CD4-positive, alpha-beta T cell treated with Interleukin-6 at 100 ng/mL for 8 hours (primary cell): ENCODE results near the gene LIMK2.

Source experiments
- DNase-seq: peaks from one replicate; pipeline ENCODE4 v3.0.0-alpha.2; 2020; ENCODE audit warnings: mixed read lengths, low spot score

Gene LIMK2

DNA sequence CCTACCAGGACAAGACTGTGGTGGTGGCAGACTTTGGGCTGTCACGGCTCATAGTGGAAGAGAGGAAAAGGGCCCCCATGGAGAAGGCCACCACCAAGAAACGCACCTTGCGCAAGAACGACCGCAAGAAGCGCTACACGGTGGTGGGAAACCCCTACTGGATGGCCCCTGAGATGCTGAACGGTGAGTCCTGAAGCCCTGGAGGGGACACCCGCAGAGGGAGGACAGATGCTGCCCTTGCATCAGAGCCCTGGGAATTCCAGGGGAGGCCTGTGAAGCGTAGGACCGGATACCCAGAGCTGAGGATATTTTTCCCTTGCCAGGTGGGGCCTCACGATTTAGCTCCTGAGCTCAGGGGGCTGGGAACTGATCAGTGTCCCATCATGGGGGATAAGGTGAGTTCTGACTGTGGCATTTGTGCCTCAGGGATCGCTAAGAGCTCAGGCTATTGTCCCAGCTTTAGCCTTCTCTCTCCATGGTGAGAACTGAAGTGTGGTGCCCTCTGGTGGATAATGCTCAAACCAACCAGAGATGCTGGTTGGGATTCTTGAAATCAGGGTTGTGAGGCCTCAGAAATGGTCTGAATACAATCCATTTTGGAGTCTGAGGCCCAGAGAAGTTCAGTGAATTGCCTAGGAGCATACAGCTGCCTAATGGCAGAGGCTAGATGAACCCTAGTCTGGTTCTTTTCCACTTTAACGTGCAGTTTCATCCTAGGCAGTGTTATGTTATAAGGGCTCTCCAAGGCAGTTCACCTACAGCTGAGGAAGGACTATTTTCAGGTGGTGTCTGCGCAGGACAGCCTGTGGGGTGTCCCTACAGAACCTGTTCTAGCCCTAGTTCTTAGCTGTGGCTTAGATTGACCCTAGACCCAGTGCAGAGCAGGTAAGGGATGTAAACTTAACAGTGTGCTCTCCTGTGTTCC lies 60.7 kb downstream of the LIMK2 start:
- DNase-seq: peak; percentile 63

GRCh38 chr22:31274017-31274416 lies 61.9 kb downstream of the LIMK2 start:
- DNase-seq: no peak

DNA sequence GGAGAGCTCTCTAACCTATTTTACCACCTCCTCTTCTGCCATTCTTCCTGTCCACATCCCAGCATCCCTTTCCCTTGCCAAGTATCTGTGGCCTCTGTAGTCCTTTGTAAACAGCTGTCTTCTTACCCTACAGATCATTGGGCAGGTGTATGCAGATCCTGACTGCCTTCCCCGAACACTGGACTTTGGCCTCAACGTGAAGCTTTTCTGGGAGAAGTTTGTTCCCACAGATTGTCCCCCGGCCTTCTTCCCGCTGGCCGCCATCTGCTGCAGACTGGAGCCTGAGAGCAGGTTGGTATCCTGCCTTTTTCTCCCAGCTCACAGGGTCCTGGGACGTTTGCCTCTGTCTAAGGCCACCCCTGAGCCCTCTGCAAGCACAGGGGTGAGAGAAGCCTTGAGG lies 62.9 kb downstream of the LIMK2 start:
- DNase-seq: no peak

GRCh38 chr22:31275576-31275975 lies 63.5 kb downstream of the LIMK2 start:
- DNase-seq: no peak

- no peak for DNase-seq
Measured at GRCh38 chr22:31276426-31277167, 64.5 kb downstream of the LIMK2 start.

DNA sequence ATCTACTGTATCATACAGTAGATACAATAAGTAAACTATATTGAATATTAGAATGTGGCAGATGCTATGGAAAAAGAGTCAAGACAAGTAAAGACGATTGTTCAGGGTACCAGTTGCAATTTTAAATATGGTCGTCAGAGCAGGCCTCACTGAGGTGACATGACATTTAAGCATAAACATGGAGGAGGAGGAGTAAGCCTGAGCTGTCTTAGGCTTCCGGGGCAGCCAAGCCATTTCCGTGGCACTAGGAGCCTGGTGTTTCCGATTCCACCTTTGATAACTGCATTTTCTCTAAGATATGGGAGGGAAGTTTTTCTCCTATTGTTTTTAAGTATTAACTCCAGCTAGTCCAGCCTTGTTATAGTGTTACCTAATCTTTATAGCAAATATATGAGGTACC lies 65.6 kb downstream of the LIMK2 start:
- no peak for DNase-seq

- DNase-seq: peak; percentile 22
Measured at GRCh38 chr22:31278151-31278621, 66.1 kb downstream of the LIMK2 start.

DNA sequence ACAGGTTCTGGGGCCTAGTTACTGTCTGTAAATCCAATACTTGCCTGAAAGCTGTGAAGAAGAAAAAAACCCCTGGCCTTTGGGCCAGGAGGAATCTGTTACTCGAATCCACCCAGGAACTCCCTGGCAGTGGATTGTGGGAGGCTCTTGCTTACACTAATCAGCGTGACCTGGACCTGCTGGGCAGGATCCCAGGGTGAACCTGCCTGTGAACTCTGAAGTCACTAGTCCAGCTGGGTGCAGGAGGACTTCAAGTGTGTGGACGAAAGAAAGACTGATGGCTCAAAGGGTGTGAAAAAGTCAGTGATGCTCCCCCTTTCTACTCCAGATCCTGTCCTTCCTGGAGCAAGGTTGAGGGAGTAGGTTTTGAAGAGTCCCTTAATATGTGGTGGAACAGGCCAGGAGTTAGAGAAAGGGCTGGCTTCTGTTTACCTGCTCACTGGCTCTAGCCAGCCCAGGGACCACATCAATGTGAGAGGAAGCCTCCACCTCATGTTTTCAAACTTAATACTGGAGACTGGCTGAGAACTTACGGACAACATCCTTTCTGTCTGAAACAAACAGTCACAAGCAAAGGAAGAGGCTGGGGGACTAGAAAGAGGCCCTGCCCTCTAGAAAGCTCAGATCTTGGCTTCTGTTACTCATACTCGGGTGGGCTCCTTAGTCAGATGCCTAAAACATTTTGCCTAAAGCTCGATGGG lies 66.7 kb downstream of the LIMK2 start:
- DNase-seq: peak; percentile 81

DNA sequence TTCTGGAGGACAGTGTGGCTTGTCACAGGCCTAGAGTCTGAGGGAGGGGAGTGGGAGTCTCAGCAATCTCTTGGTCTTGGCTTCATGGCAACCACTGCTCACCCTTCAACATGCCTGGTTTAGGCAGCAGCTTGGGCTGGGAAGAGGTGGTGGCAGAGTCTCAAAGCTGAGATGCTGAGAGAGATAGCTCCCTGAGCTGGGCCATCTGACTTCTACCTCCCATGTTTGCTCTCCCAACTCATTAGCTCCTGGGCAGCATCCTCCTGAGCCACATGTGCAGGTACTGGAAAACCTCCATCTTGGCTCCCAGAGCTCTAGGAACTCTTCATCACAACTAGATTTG lies 67.2 kb downstream of the LIMK2 start:
- no peak for DNase-seq

- DNase-seq: no peak
Measured at GRCh38 chr22:31279821-31280505, 67.9 kb downstream of the LIMK2 start.

GRCh38 chr22:31281733-31282132 lies 69.6 kb downstream of the LIMK2 start:
- no peak for DNase-seq

DNA sequence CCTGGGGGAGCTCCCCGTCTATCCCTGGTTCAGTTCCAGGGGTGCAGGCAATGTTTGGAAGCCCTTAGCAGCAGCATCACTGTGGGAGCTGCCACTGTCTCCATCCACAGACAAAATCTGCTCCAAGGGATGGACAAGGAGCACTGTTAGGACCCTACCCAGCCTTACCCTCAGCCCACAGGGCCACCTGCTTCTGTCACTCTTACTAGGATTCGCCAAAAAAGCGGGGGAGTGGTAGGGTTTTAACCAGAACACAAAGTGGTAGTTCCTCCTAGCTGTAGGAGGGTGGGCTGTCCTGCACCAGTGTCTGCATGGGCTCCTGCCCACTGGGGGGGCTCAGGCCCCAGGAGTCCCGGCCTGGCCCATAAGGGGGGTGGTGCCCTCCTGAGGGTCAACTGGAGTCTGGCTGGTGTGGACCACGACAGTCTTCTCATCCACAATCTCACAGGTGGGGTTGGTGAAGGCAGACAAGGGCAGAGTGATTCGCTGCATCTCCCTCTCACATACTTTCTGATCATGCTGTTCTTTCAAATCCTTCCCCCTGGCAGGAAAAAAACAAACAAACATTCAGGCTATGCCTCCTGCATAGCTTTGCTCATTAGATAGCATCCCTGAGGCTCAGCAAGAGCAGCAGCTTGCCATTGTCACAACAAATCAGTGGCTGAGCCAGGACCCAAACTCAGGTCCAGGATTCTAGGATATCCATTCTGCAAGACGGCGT lies 70.8 kb downstream of the LIMK2 start:
- no peak for DNase-seq

GRCh38 chr22:31284281-31285155 lies 72.4 kb downstream of the LIMK2 start:
- no peak for DNase-seq

- DNase-seq: peak; percentile 83
Measured at GRCh38 chr22:31286360-31287255, 74.5 kb downstream of the LIMK2 start.

DNA sequence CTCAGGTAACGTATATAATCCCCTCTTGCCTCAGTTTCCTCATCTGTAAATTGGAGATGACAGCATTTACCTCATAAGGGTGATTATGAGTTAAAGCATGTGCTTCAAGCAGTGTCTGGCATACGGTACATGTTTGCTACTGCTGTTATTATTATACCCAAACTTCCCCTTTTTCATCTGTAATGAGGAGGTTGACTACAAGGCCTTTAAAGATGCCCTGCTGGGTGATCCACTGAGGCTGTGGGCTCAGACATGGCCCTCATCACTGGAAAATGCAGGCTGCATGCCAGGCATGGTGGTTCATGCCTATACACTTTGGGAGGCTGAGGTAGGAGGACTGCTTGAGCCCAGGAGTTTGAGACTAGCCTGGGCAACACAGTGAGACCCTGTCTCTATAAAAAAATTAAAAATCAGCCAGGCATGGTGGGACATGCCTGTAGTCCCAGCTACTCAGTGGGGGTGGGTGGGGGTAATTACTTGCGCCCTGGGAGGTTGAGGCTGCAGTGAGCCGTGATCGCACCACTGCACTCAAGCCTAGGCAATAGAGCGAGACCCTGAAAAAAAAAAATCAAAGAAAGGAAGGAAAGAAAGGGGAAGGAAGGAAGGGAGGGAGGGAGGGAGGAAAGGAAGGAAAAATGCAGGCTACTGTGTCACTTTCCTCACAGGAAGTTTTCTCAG lies 75.9 kb downstream of the LIMK2 start:
- DNase-seq: no peak

DNA sequence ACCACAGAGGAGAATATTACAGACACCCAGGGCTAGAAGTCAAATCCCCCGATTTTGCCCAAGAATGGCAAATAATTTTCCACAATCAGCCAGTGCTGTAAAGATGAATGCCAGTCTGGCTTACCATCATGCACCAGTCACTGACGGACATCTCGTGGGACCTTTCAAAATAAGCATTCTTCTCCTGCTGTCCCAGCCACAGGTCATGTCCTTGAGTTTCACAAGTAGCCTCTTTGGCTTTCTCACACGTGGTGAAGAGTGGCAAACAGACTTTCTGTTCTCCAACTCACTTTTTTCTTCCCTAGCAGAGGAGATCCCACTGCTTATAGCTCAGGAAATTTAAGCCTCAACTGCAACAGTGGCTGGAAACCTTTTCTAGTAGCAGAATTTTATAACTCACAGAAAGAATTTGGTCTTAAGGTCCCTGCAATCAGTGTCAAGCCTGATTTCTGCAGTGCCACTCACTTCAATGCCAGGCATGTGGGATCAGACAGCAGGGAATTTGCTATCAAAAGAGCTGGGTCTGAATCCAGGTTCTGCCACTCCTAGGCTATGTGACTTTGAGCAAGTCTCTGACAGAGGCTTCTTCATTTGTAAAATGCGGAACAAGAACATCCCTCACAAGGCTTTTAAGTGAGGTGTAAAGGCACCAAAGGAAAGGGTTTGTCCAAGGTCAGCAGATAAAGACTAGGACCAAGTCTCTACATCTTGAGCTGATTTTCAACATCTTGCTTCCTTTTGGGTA lies 76.6 kb downstream of the LIMK2 start:
- DNase-seq: no peak

- DNase-seq: peak; percentile 17
Measured at GRCh38 chr22:31289344-31289743, 77.2 kb downstream of the LIMK2 start.
